Heart right ventricle (tissue), 16 donors: Measurements from ENCODE around the gene ABTB1. TPM values are rescaled to one million over a fixed set of nuclear protein-coding genes. Genes with fewer than 3 reads are reported as not detected.

Experiments used
- ATAC-seq, 8 donors: fragments of 200-7000 bp; cut with Tn5 transposase; one replicate each; pipeline ENCODE4 v1.9.1; 2020; ENCODE audit warnings: mild to moderate bottlenecking in 8 of 8, moderate library complexity in 8 of 8, moderate number of reproducible peaks in 1 of 8
- DNase-seq, 2 donors: peaks; one replicate each; pipeline ENCODE4 v3.0.0-alpha.2; 2020
- H3K27ac ChIP-seq, 10 donors: fragments of 200-600 bp; sonication (generic) in 2 of 10; one replicate each; pipeline versions ENCODE4 v1.5.0 to v1.8.0; 2020 to 2022; ENCODE audit warnings: mild to moderate bottlenecking in 3 of 10
- H3K27me3 ChIP-seq, 7 donors: fragments of 200-600 bp; one replicate each; pipeline ENCODE4 v1.8.0; 2021 to 2022; ENCODE audit warnings: mild to moderate bottlenecking in 2 of 7
- H3K36me3 ChIP-seq, 9 donors: fragments of 200-600 bp; sonication (generic) in 1 of 9; one replicate each; pipeline versions ENCODE4 v1.5.0 to v1.8.0; 2020 to 2022; ENCODE audit warnings: mild to moderate bottlenecking in 2 of 9
- H3K4me1 ChIP-seq, 9 donors: fragments of 200-600 bp; sonication (generic) in 1 of 9; one replicate each; pipeline versions ENCODE4 v1.5.0 to v1.8.0; 2020 to 2022; ENCODE audit warnings: mild to moderate bottlenecking in 4 of 9
- H3K4me3 ChIP-seq, 10 donors: fragments of 200-600 bp; sonication (generic) in 2 of 10; one replicate each; pipeline versions ENCODE4 v1.5.0 to v1.8.0; 2020 to 2022; ENCODE audit warnings: mild to moderate bottlenecking in 7 of 10, moderate library complexity in 2 of 10
- H3K9me3 ChIP-seq, 11 donors: fragments of 200-600 bp in 10 of 11; sonication (generic) in 2 of 11; one replicate each; pipeline versions ENCODE4 v1.5.0 to v1.8.0; 2013 to 2022; ENCODE audit warnings: mild to moderate bottlenecking in 2 of 11, control low read depth in 1 of 11, moderate library complexity in 1 of 11
- CTCF ChIP-seq, 9 donors: fragments of 200-600 bp; sonication (generic) in 2 of 9; IDR thresholded peaks; one replicate each; pipeline versions ENCODE4 v1.5.0 to v1.8.0; 2021 to 2022; ENCODE audit warnings: antibody characterized with exemption in 9 of 9, mild to moderate bottlenecking in 5 of 9, moderate library complexity in 1 of 9
- WGBS, 2 donors: extraction: QIAGEN DNeasy Blood & Tissue Kit; methylation state at CpG; one replicate each; pipeline ENCODE4 v1.1.7; 2013; ENCODE audit warnings: inconsistent platforms in 1 of 2; 5-methylcytosine and 5-hydroxymethylcytosine counted together
- intact Hi-C, 10 donors: fragments of 100-400 bp; cut with DNase I; formaldehyde crosslinking; loops; one replicate each; pipeline versions ENCODE4 v1.11.1 to v1.14.2; 2022
- polyA plus RNA-seq, 2 donors: library from polyadenylated mRNA; stranded (reverse); fragments of 200-250 nt; gene quantifications; one replicate each; pipeline ENCODE4 v1.2.3, GENCODE V29; 2013
- total RNA-seq, 10 donors: library from RNA; stranded (reverse); fragmentation: NEBNext Ultra II Directional in 3 of 10; extraction: Animal tissue kit (Norgen Biotek cat#: 25700) in 3 of 10; gene quantifications; one replicate each; pipeline versions ENCODE4 v1.2.1 to v1.2.4, GENCODE V29; 2021 to 2023
- donor health status: Arrhythmogenic right ventricular cardiomyopathy.
- donor health status: ischemic (EF 13 %, LVEDD 7.1; RV severe dilation, severe dysfunction).
- donor health status: healthy with polysubstance abuse.
- donor health status: DM: no; HTN: yes; CAD: no.
- donor health status: DM: no; HTN: no; CAD: no.
- donor health status: ischemic (EF 25% LVEDD 6.9; RV normal size, moderate dysfunction).
- donor health status: ischemic (EF 25% LVEDD 5.7; RV mildly dilated, moderate dysfunction).
- donor health status: healthy.
- donor health status: DM: yes; HTN: yes; CAD: no.
- donor health status: Ischemic cardiomyopathy.
- donor health status: ischemic (EF 35%, LVEDD 5.7; RV mildly dilated, moderate dysfunction).
- donor health status: nonischemic (EF 11% LVEDD 7.7; RV severe dilation, severe dysfunction).
- donor health status: DM: yes; HTN: yes; CAD: no.
- donor health status: PGD.
- donor health status: ischemic (EF 29% LVEDD 5.4; RV normal size, mild dysfunction).
- donor health status: nonischemic (EF 23%, LVEDD 6.1; RV moderate dilation, normal function).

The ABTB1 gene
- total and polyA plus RNA-seq, 12 donors = 19.6 to 56.3 (median 24.7) TPM

- Histone ChIP-seq H3K4me3 (no peak overlapping the region), H3K36me3 (peaks cover 0 to 89% (median 16%) of the 10 kb centered on the region in 9 donors), H3K27ac (peak overlapping the region; percentile 18 to 99 (median 80)), H3K4me1 (peaks cover 6 to 93% (median 67%) of the 10 kb centered on the region in 9 donors), H3K9me3 (no peaks in the 10 kb centered on the region), H3K27me3 (no peaks in the 10 kb centered on the region)
- TF ChIP-seq CTCF (IDR thresholded peaks at IDR 0.05) = no peak
- no peak for DNase-seq
- intact Hi-C loops = no loop called here
- 91 to 95% methylated on average over 6 of the region's 6 CpGs for WGBS, 2 donors
- ATAC-seq = no peak
Observed at GRCh38 chr3:127716384-127716783, 43.6 kb downstream of the ABTB1 start.

- Histone ChIP-seq H3K36me3 (peaks cover 0 to 92% (median 21%) of the 10 kb centered on the region in 9 donors), H3K27ac (peak overlapping the region in 9 of 10 donors; percentile 64 to 99 (median 82)), H3K9me3 (no peaks in the 10 kb centered on the region), H3K27me3 (no peaks in the 10 kb centered on the region), H3K4me3 (no peak overlapping the region), H3K4me1 (peaks cover 4 to 93% (median 71%) of the 10 kb centered on the region in 9 donors)
- intact Hi-C loops = no loop called here
- TF ChIP-seq CTCF (IDR thresholded peaks at IDR 0.05) = no peak
- DNase-seq (no peak), ATAC-seq (no peak)
- 70 to 76% methylated on average over 14 of the region's 14 CpGs for WGBS, 2 donors
Observed at GRCh38 chr3:127717357-127718244, 44.8 kb downstream of the ABTB1 start.

- 85 to 90% methylated on average over 7 of the region's 7 CpGs for WGBS, 2 donors
- Histone ChIP-seq H3K27ac (peak overlapping the region in 9 of 10 donors; percentile 40 to 99 (median 82)), H3K4me3 (no peak overlapping the region), H3K27me3 (no peaks in the 10 kb centered on the region), H3K9me3 (no peaks in the 10 kb centered on the region), H3K36me3 (peaks cover 0 to 87% (median 21%) of the 10 kb centered on the region in 9 donors), H3K4me1 (peaks cover 7 to 93% (median 71%) of the 10 kb centered on the region in 9 donors)
- DNase-seq (no peak), ATAC-seq (no peak)
- intact Hi-C loops = no loop called here
- no peak for TF ChIP-seq CTCF (IDR thresholded peaks at IDR 0.05)
Observed at GRCh38 chr3:127718245-127718915, 45.6 kb downstream of the ABTB1 start.

GRCh38 chr3:127718916-127719290 is 46.2 kb downstream of the ABTB1 start:
- ATAC-seq (no peak), DNase-seq (no peak)
- Histone ChIP-seq H3K27me3 (no peaks in the 10 kb centered on the region), H3K27ac (peak overlapping the region in 8 of 10 donors; percentile 19 to 99 (median 84)), H3K36me3 (peaks cover 0 to 86% (median 21%) of the 10 kb centered on the region in 9 donors), H3K4me3 (no peak overlapping the region), H3K9me3 (no peaks in the 10 kb centered on the region), H3K4me1 (peaks cover 7 to 93% (median 68%) of the 10 kb centered on the region in 9 donors)
- TF ChIP-seq CTCF (IDR thresholded peaks at IDR 0.05) = no peak
- WGBS, 2 donors = 49 to 60% methylated on average over 3 of the region's 3 CpGs
- intact Hi-C loops = no loop called here
